Osteocyte (in vitro differentiated cells): Measurements from ENCODE around the gene TMEM167B. TPM values are rescaled to one million over a fixed set of nuclear protein-coding genes. Genes with fewer than 3 reads are reported as not detected.

Source experiments
- DNase-seq: peaks from one replicate; pipeline ENCODE4 v3.0.0; 2021; ENCODE audit warnings: mixed read lengths; ENCODE audit not compliant: unreplicated experiment; ENCODE audit errors: extremely low spot score
- H3K27ac Mint-ChIP-seq: one replicate; pipeline ENCODE4 v1.8.0; 2021; ENCODE audit warnings: mild to moderate bottlenecking, mixed read lengths; ENCODE audit not compliant: unreplicated experiment
- H3K27me3 Mint-ChIP-seq: one replicate; pipeline ENCODE4 v1.8.0; 2021; ENCODE audit warnings: mixed read lengths; ENCODE audit not compliant: unreplicated experiment
- H3K36me3 Mint-ChIP-seq: one replicate; pipeline ENCODE4 v1.8.0; 2021; ENCODE audit warnings: mixed read lengths; ENCODE audit not compliant: unreplicated experiment
- H3K4me1 Mint-ChIP-seq: one replicate; pipeline ENCODE4 v1.8.0; 2021; ENCODE audit warnings: mixed read lengths; ENCODE audit not compliant: unreplicated experiment
- H3K4me3 Mint-ChIP-seq: one replicate; pipeline ENCODE4 v1.8.0; 2021; ENCODE audit warnings: mild to moderate bottlenecking, moderate library complexity, mixed read lengths; ENCODE audit not compliant: unreplicated experiment
- H3K9me3 Mint-ChIP-seq: one replicate; pipeline ENCODE4 v1.8.0; 2021; ENCODE audit warnings: mixed read lengths; ENCODE audit not compliant: unreplicated experiment
- CTCF ChIP-seq: fragments of 200-600 bp; sonication (generic); IDR thresholded peaks from 2 replicates; pipeline ENCODE4 v1.5.0; 2021; ENCODE audit warnings: antibody characterized with exemption, mild to moderate bottlenecking, moderate library complexity
- long read RNA-seq: library from polyadenylated mRNA; unstranded; transcript quantifications from one replicate; pipeline ENCODE4 v2.0.0, GENCODE V29; 2021
- total RNA-seq: library from RNA; stranded (reverse); gene quantifications from 2 replicates; pipeline ENCODE4 v1.2.1, GENCODE V29; 2021

Gene TMEM167B
- total RNA-seq, result 35.8 and 41.7 TPM in 2 replicates
- long read RNA-seq, transcript TMEM167B-201 (3 exons, 3,730 nt), result major isoform, 302 of 354 reads
- long read RNA-seq, partial matches to known transcripts, result 29 of 354 reads
- long read RNA-seq, other reads (novel, unspliced or antisense), result 23 of 354 reads

- no peak for TF ChIP-seq CTCF
- peaks cover 27% of the 10 kb centered on the region for H3K4me1 Mint-ChIP-seq
- DNase-seq, result peak; percentile 94
- H3K9me3 Mint-ChIP-seq, result no peaks in the 10 kb centered on the region
- H3K27me3 Mint-ChIP-seq, result no peaks in the 10 kb centered on the region
- peaks cover 8% of the 10 kb centered on the region for H3K36me3 Mint-ChIP-seq
- peak within 1 kb of the TSS; percentile 95 for H3K4me3 Mint-ChIP-seq
- H3K27ac Mint-ChIP-seq, result peak within 1 kb of the TSS; percentile 97
Measured at GRCh38 chr1:109090196-109091077, at the start of gene TMEM167B. Gene TMEM167B, plus strand, starts transcription at chr1:109090764. Its CDS starts 109 bp downstream, at chr1:109090873.

DNA sequence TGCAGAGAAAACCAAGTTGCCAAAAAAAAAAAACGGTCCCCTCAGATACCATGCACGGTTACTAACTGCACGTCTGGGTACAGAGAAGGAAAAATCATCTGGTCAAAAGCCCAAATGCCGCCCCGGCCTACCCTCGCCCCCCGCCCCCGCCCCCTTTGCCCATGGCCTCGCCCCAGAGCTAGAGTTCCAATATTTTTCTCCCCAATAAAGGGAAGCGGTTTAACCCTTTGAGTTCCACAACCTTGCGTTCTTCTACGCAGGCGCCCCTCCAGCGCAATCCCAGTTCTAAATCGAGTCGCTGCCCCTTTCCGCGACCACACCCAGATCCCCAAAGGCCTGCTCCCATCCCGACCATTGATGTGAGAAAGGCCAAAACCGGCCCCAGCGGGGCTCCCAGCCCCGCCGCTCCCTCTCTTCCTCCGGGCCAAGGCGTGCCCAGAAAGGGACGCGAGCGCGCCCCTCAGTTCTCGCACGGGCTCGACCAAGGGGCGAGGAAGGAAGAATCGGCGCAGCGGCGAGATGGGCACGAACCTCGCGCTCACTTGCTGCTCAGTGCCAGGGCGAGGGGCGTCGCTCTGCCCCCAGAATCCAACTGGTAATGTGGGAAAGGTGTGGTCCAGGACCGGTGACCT lies 49.5 kb upstream of the TMEM167B start:
- H3K9me3 Mint-ChIP-seq, result no peaks in the 10 kb centered on the region
- DNase-seq, result peak; percentile 83
- TF ChIP-seq CTCF, result no peak
- H3K4me1 Mint-ChIP-seq, result peaks cover 11% of the 10 kb centered on the region
- no peaks in the 10 kb centered on the region for H3K36me3 Mint-ChIP-seq
- peak overlapping the region; percentile 87 for H3K4me3 Mint-ChIP-seq
- H3K27me3 Mint-ChIP-seq, result no peaks in the 10 kb centered on the region
- H3K27ac Mint-ChIP-seq, result peak overlapping the region; percentile 83

- no peaks in the 10 kb centered on the region for H3K9me3 Mint-ChIP-seq
- H3K27ac Mint-ChIP-seq, result peak within 1 kb of the TSS; percentile 83
- H3K36me3 Mint-ChIP-seq, result no peaks in the 10 kb centered on the region
- H3K4me1 Mint-ChIP-seq, result peaks cover 11% of the 10 kb centered on the region
- peak within 1 kb of the TSS; percentile 87 for H3K4me3 Mint-ChIP-seq
- DNase-seq, result peak; percentile 98
- no peaks in the 10 kb centered on the region for H3K27me3 Mint-ChIP-seq
- TF ChIP-seq CTCF, result no peak
Measured at GRCh38 chr1:109041621-109042468, 48.7 kb upstream of the TMEM167B start, which contains the start of gene WDR47. Gene WDR47, minus strand, starts transcription at chr1:109042102. Its CDS starts 18,590 bp downstream, at chr1:109023512.

GRCh38 chr1:109045595-109045994 lies 45.0 kb upstream of the TMEM167B start:
- Mint-ChIP-seq H3K36me3 (no peaks in the 10 kb centered on the region), H3K27ac (no peak overlapping the region), H3K27me3 (peaks cover 7% of the 10 kb centered on the region), H3K4me3 (no peak overlapping the region), H3K9me3 (no peaks in the 10 kb centered on the region), H3K4me1 (peaks cover 3% of the 10 kb centered on the region)
- no peak for DNase-seq
- no peak for TF ChIP-seq CTCF
